ENCODE measurements around the gene PKN3. TPM values are rescaled to one million over a fixed set of nuclear protein-coding genes. Genes with fewer than 3 reads are reported as not detected.

The PKN3 gene
- total RNA-seq, 4 donors from 2014 or later, result 4.4 to 7.6 (median 6.4) TPM

DNA sequence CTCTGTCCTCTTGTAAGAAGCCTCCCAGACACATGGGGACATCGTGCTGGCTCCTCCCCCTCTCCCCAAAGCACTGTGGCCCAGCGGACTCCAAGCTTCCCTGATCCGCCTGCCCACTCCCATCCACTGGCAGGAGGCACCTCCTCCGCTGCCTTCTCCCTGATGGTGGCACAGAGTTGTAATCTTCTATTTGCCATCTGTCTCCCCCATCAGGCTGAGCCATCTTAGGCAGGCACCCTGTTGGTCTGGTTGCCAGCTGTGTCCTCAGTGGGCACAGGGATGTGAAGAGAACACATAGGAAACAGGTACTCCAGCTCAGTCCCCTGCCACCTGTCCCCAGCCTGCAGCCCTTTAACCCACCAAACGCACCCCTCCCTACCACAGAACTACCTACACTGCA is 27.0 kb downstream of the PKN3 start:
- 82% methylated on average over 5 of the region's 5 CpGs for WGBS, 2 donors
- peaks cover 4 to 7% of the 10 kb centered on the region in 2 donors for H3K4me1 ChIP-seq
- no peak overlapping the region for H3K27ac ChIP-seq
- H3K36me3 ChIP-seq, result peaks cover 6 to 10% of the 10 kb centered on the region in 2 donors
- no peaks in the 10 kb centered on the region for H3K9me3 ChIP-seq
- H3K27me3 ChIP-seq, result no peaks in the 10 kb centered on the region
- H3K4me3 ChIP-seq (replicated peaks in 1 of 3), result no peak overlapping the region
- TF ChIP-seq, protein P1, sequence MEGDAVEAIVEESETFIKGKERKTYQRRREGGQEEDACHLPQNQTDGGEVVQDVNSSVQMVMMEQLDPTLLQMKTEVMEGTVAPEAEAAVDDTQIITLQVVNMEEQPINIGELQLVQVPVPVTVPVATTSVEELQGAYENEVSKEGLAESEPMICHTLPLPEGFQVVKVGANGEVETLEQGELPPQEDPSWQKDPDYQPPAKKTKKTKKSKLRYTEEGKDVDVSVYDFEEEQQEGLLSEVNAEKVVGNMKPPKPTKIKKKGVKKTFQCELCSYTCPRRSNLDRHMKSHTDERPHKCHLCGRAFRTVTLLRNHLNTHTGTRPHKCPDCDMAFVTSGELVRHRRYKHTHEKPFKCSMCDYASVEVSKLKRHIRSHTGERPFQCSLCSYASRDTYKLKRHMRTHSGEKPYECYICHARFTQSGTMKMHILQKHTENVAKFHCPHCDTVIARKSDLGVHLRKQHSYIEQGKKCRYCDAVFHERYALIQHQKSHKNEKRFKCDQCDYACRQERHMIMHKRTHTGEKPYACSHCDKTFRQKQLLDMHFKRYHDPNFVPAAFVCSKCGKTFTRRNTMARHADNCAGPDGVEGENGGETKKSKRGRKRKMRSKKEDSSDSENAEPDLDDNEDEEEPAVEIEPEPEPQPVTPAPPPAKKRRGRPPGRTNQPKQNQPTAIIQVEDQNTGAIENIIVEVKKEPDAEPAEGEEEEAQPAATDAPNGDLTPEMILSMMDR (IDR thresholded peaks at IDR 0.05), result no peak
- no peak for TF ChIP-seq POLR2A (IDR thresholded peaks at IDR 0.05)
- no peak for DNase-seq
- intact Hi-C loops (cut with DNase I), result loop anchor here (10.0 kb wide), 1 partner anchor 95 kb away; no protein-coding TSS in a partner anchor

DNA sequence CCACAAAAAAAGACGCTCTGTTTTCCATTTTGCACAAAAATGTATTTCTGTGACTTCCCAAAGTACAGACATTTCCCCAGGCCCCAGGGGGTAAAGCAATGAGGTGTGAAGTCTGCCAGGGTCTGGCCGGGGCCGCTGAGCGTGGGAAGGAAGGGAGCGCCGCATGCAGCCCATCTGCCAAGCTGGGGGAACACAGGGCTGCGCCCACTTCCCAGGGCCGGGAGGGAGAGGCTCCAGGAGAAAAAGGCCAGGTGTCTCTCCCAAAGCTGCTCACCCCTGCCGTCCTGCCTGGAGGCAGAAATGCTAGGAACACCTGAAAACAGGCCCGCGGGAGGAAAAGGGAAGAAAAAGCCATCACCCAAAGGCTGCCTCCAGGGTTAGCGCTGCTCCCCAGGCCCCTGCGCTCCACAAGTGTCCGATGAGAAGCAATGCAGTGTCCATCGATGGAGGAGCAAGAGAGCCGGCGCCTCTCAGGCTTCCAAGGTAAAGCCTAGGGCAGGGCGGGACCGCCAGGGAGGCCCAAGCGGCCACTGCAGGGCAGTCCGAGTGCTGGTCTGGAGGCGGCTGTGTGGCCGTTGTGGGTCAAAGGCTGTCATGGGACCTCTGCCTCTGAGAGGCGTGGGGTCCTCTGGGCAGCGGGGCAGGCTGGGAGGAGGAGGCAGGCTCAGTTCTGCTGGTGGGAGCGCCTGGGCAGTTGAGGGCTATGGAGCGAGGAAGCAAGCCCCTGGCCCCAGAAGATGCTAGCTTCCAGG is 27.6 kb downstream of the PKN3 start:
- intact Hi-C loops (cut with DNase I), result loop anchor here (10.0 kb wide), 1 partner anchor 95 kb away; no protein-coding TSS in a partner anchor
- no peak for DNase-seq
- TF ChIP-seq POLR2A (IDR thresholded peaks at IDR 0.05), result no peak
- TF ChIP-seq, protein P1 (IDR thresholded peaks at IDR 0.05), result no peak
- 90% methylated on average over 16 to 27 of the region's 27 CpGs for WGBS, 2 donors
- Histone ChIP-seq H3K27me3 (no peaks in the 10 kb centered on the region), H3K36me3 (peaks cover 13 to 17% of the 10 kb centered on the region in 2 donors), H3K4me3 (replicated peaks in 1 of 3) (no peak overlapping the region), H3K27ac (no peak overlapping the region), H3K9me3 (no peaks in the 10 kb centered on the region), H3K4me1 (peaks cover 0 to under 1% of the 10 kb centered on the region in 2 donors)

DNA sequence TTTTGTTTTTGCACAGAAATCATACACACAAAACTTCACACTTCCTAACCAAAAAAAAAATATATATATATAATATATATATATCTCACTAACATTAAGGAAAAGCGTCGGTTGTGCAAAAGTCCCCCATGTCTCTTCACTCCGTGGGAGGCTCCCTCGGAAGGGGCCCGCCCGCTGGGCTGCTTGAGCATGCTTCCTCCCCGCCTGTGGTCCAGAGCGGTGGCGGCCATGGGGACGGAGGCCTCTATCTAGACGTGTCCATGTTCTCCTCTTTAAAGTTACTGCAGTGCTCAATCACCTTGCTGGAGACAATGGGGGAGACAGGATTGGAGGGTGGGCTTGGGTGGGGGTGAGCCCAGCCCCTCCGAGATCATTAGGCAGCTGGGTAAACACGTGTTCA is 28.8 kb downstream of the PKN3 start:
- Histone ChIP-seq H3K27me3 (no peaks in the 10 kb centered on the region), H3K27ac (no peak overlapping the region), H3K4me1 (no peaks in the 10 kb centered on the region), H3K4me3 (replicated peaks in 1 of 3) (no peak overlapping the region), H3K36me3 (peaks cover 16 to 21% of the 10 kb centered on the region in 2 donors), H3K9me3 (no peaks in the 10 kb centered on the region)
- no peak for TF ChIP-seq POLR2A (IDR thresholded peaks at IDR 0.05)
- TF ChIP-seq, protein P1 (IDR thresholded peaks at IDR 0.05), result no peak
- no peak for DNase-seq
- intact Hi-C loops (cut with DNase I), result no loop called here
- WGBS, 2 donors, result 87 to 90% methylated on average over 13 of the region's 13 CpGs

DNA sequence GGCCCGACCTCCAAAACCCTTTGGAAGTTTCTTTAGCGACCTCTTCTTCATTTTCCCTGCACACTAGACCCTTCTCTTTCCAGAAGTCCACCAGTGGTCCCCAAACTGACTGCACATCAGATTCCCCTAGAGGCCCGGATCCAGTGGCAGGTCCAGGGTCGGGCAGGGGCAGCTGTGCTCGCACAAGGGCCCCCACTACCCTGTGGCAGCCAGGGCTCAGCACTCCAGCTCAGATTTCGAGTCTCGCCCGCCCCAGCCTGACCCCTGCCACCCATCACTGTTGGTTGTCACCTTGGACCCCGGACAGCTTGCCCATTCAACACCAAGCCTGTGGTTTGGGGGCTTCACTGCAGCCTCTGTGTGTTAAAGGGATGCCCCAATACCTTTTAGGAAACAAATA is 29.4 kb downstream of the PKN3 start:
- no peaks in the 10 kb centered on the region for H3K9me3 ChIP-seq
- H3K27ac ChIP-seq, result no peak overlapping the region
- no peak overlapping the region for H3K4me3 ChIP-seq (replicated peaks in 1 of 3)
- H3K4me1 ChIP-seq, result no peaks in the 10 kb centered on the region
- intact Hi-C loops (cut with DNase I), result no loop called here
- TF ChIP-seq, protein P1 (IDR thresholded peaks at IDR 0.05), result no peak
- no peak for TF ChIP-seq POLR2A (IDR thresholded peaks at IDR 0.05)
- peaks cover 16 to 22% of the 10 kb centered on the region in 2 donors for H3K36me3 ChIP-seq
- no peaks in the 10 kb centered on the region for H3K27me3 ChIP-seq
- no peak for DNase-seq
- 81 to 87% methylated on average over 9 of the region's 9 CpGs for WGBS, 2 donors

DNA sequence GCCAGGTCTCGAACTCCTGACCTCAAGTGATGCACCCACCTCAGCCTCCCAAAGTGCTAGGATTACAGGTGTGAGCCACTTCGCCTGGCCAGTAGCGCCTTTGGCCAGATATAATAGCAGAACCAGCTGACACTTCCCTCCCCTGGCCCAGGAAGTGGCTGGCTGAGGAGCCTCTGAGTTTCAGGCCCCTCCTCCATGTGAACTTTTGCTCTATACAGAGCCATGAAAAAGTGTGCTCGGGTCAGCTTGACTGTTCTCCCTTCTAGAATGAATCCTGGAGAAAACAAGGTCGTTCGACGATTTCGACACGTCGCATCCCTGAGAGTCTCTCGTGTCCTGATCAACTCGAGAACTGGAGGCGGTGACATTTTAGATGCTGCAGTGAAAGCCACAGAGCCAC is 30.3 kb downstream of the PKN3 start:
- Histone ChIP-seq H3K4me3 (replicated peaks in 1 of 3) (no peak overlapping the region), H3K9me3 (no peaks in the 10 kb centered on the region), H3K27ac (no peak overlapping the region), H3K27me3 (no peaks in the 10 kb centered on the region), H3K36me3 (peaks cover 16 to 29% of the 10 kb centered on the region in 2 donors), H3K4me1 (no peaks in the 10 kb centered on the region)
- TF ChIP-seq, protein P1 (IDR thresholded peaks at IDR 0.05), result no peak
- no peak for TF ChIP-seq POLR2A (IDR thresholded peaks at IDR 0.05)
- 91 to 96% methylated on average over 13 of the region's 13 CpGs for WGBS, 2 donors
- intact Hi-C loops (cut with DNase I), result no loop called here
- DNase-seq, result no peak

Measured in thyroid gland (tissue), 4 donors.